ENCODE data around the gene IFITM2.

GRCh38 chr11:324156-324555 lies 16.5 kb downstream of the IFITM2 start:
- TF ChIP-seq, protein P1, sequence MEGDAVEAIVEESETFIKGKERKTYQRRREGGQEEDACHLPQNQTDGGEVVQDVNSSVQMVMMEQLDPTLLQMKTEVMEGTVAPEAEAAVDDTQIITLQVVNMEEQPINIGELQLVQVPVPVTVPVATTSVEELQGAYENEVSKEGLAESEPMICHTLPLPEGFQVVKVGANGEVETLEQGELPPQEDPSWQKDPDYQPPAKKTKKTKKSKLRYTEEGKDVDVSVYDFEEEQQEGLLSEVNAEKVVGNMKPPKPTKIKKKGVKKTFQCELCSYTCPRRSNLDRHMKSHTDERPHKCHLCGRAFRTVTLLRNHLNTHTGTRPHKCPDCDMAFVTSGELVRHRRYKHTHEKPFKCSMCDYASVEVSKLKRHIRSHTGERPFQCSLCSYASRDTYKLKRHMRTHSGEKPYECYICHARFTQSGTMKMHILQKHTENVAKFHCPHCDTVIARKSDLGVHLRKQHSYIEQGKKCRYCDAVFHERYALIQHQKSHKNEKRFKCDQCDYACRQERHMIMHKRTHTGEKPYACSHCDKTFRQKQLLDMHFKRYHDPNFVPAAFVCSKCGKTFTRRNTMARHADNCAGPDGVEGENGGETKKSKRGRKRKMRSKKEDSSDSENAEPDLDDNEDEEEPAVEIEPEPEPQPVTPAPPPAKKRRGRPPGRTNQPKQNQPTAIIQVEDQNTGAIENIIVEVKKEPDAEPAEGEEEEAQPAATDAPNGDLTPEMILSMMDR (IDR thresholded peaks at IDR 0.05): no peak
- TF ChIP-seq POLR2AphosphoS5 (IDR thresholded peaks at IDR 0.05; ENCODE audit: insufficient read depth in 1 of 2, low read depth in 1 of 2): no peak
- no peak for TF ChIP-seq POLR2A (IDR thresholded peaks at IDR 0.05)
